Stimulated activated CD8-positive, alpha-beta memory T cell treated with anti-CD3 and anti-CD28 coated beads, Interleukin-15, amount 100 ng/mL, for 1 hour (primary cell): ENCODE measurements around the gene SLC16A5.
A peak's percentile ranks its signal among the peaks of the same experiment; 100 is the strongest.
"Not testable (repeated sequence)": the region's sequence is repeated elsewhere in the genome, so short reads cannot be mapped to it uniquely, and the experiment has no call there.

Experiments
- DNase-seq: peaks from one replicate; pipeline ENCODE4 v3.0.0-alpha.2; 2020; ENCODE audit warnings: low read depth

Gene SLC16A5, protein sequence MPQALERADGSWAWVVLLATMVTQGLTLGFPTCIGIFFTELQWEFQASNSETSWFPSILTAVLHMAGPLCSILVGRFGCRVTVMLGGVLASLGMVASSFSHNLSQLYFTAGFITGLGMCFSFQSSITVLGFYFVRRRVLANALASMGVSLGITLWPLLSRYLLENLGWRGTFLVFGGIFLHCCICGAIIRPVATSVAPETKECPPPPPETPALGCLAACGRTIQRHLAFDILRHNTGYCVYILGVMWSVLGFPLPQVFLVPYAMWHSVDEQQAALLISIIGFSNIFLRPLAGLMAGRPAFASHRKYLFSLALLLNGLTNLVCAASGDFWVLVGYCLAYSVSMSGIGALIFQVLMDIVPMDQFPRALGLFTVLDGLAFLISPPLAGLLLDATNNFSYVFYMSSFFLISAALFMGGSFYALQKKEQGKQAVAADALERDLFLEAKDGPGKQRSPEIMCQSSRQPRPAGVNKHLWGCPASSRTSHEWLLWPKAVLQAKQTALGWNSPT

DNA sequence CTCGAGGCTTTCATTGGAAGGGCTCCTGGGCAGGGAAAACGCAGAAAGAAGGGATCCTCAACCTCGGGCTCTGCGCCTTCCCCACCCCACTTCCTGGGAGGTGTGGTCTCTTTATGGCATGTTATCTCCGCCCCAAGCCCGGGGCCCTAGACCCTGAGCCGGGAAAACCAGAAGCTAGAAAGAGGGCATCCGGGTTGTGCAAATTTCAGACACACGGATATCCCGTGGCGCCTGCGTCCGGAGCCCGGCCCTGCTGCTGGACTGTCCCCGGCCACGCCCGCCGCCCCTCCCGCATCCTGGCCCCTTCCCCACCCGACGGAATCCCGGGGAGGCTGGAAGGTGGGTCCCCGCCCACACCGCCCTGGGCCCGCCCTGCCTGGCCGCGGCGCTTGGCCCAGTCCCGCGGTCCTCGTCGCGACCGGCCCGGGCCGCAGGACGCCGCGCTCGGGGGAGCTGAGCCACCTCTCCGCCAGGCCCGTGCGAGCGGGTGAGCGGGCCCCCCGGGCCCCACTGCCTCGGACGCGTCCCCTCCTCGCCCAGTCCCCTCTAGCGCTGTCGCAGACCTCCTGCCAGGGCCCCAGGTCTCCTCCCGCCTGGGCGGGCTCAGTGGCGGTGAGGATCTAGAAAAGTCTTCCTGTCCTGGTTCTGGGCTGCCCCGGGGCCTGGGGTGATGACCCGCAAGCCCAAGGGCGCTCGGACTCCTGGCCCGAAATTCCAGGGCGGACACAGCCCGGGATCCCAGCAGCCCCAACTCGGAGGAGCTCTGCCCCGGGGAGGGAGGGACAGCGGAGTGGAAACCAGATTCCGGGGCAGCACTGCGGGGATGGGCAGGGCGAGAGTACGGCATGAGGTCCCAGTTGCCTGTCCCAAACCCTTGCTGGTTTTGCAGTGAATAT, at the start of gene SLC16A5:
SLC16A5 (plus strand) TSS at position 397 of the 896 bp plus-strand sequence. CDS start 5,683 bp downstream, outside the sequence.
- DNase-seq, result no peak

DNA sequence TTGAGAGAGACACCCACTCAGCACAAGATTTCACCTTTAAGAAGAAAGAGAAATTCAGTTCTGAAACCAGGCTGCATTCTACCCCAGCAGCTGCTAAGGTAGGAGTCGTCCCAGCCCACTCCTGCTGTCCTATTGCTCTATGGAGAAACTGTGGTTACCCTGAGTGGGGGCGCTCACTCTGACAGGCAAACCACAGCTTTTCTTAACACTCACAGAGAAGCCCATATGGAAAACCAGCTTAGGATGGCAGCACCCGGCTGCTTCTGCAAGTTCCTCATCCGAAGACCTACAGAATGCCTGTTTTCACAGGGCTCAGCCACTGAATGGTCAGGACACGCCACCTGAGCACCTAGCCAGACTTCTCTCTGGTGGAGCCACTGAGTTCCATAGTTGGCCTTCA, 48.5 kb upstream of the SLC16A5 start:
- no peak for DNase-seq

DNA sequence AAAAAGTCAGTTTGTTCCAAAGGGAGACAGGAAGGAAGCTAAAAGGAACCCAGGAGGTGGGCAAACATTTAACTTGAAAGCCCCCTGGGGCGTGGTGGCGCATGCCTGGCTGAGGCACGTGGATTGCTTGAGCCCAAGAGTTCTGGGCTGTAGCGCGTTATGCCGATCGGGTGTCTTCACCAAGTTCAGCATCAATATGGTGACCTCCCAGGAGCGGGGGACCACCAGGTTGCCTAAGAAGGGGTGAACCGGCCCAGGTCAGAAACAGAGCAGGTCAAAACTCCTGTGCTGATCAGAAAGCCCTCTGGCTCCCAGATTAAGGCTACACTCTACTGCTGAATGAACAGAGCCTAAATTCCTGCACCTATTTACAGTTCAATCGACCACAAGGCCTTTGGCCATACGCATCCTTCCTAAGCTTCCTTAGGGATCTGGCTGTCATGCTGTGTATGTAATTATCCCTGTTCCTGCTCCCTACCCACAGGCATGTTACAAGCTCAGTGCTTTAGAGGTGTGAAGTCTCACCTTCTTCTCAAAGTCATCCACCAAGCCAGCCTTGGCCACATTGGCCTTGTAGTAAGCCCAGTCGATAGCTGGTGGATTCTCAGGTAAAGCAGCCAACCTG, 46.0 kb upstream of the SLC16A5 start:
- DNase-seq, result no peak

DNA sequence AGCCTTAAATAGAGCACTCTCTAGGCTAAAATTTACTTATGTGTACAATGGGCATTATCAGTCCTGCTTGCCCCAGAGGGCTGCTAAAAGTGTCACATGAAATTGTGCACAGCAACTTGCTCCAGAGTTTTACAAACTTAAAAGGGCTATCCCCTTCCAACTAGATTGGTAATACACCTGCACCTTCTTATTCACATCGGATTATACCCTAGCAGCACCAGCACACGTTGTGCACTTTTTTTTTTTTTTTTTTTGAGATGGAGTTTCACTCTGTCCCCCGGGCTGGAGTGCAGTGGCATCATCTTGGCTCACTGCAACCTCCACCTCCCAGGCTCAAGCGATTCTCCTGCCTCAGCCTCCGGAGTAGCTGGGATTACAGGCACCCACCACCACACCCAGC, 44.0 kb upstream of the SLC16A5 start:
- DNase-seq, result not testable (repeated sequence)

DNA sequence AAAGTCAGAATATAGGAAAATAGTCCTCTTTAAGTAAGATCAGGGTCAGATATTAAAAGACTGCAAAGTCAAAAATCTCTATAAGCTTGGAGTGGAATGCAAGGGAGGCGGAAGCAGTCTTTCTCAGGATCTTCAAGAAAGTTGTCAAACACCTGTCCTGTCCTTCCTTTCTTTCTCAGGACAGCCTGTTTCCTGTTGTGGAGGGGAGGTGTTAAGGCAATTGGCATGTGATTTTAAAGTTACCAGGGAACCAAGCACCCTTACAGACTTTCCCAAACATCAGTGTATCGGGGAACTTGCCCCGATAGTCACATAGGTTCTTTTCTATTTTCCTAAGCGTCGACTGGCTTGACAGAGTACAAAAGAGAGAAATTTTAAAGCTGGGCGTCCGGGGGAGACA, 43.0 kb upstream of the SLC16A5 start:
- no peak for DNase-seq

DNA sequence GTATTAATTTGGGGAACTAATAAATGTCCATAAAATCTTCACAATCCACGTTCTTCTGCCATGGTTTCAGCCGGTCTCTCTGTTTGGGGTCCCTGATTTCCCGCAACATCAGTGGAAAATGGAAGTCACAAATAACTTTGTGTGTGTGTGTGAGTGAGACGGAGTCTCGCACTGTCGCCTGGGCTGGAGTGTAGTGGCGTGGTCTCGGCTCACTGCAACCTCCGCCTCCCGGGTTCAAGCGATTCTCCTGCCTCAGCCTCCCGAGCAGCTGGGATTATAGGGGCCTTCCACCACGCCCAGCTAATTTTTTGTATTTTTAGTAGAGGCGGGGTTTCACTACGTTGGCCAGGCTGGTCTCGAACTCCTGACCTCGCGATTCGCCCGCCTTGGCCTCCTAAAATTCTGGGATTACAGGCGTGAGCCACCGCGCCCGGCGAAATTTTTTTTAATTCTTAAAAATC, 41.8 kb upstream of the SLC16A5 start:
- not testable (repeated sequence) for DNase-seq

DNA sequence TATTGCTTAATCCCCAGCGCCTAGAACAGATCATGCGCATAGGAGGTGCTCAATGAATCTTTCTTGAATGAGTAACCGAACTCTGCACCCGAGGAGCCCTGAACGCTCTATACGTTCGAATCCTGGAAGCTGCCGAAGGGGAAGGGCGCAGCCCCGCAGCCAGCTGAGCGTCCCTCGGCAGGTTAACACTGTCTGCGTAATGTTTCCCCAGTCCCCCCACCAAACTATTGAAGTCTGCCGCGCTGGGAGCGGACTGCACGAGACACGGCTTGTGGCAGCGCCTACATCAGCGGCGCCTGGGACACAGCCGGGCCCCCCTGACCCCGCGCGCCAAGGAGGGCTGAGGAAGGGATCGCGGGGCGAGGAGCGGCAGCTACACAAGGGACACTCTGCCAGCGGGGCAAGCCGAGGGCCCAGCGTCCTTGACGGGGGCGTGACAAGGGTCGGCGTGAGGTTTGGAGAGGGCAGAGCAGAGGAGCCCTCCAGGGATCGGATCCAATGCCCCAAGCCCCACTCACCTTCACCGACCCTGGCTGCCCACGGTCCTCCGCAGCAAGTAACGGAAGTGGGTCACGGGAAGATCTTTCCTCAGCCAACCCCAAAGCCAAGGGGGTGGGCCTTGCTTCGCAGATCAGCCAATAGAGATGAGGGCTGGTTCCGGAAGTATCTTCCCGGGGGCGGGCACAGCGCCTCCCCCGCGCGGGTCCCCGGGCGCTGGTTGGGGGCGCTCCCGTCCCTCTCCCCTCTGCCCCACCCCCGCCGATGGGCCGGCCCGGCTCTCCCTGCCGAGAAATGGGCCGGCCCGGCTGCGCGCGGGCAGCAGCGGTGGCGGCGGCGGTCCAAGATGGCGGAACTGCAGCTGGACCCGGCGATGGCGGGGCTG, 41.1 kb upstream of the SLC16A5 start, which contains the start of the genes ATP5PD and KCTD2:
ATP5PD (minus strand) TSS at position 563 of the 883 bp plus-strand sequence. CDS start 4,319 bp downstream, outside the sequence.
KCTD2 (plus strand) TSS at position 819 of the 883 bp plus-strand sequence; CDS start at position 845, 26 bp downstream.
- DNase-seq, result peak; percentile 86

DNA sequence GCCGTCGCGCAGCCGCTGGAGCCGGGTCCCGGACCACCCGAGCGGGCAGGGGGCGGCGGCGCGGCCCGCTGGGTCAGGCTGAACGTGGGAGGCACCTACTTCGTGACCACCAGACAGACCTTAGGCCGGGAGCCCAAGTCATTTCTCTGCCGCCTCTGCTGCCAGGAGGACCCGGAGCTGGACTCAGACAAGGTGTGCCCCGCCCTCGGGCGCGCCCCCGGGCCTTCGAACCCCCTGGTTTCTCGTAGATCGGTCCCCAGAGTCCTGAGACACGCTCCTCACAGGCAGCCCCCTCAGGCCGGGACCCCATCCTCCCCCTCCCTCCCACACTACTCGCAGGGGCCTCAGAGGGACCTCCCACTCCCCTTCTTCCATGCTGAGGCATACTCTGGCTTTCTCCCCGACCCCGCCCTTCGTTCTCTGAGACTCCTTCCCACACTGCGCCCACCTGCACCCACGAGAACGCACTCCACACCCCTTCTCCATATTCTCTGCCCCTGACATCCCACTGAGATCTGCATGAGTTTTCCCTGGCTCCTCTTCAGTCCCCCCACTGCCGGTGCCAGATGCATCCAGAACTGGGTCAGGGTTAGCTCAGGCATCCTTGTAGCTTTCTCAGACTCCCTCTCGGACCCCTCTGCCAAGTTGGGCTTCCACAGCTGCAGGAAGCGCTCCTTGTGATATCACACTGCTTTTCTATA, 40.2 kb upstream of the SLC16A5 start:
- DNase-seq, result no peak

DNA sequence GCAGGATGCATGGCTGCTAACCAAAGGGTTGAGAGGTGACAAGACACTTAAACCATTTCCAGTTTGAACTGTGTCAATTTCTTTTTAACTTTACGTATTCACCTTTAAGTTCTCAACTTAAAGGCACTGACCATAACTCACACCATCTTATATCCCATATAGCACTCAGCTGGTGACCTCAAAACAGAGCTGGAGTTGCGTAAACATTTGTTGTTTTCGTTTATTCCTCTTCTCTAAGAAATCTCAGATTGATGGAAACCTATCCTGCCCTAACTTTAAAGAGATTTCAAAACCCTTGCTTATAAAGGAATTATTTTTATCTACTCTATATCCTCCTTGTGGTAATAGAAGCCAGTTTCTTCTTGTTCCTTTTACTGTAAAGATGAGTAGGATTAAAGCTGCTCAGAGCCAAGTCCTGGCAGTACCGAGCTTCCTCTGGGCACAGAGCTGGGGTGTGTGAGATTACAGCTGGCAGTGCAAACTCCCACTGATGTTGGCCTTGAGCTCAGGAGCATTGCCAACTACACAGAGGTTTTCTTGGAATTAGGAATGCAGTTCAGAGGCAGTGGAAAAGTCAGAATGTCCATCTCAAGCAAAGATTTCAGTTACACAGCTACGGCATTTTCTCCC, 39.4 kb upstream of the SLC16A5 start:
- DNase-seq, result no peak

DNA sequence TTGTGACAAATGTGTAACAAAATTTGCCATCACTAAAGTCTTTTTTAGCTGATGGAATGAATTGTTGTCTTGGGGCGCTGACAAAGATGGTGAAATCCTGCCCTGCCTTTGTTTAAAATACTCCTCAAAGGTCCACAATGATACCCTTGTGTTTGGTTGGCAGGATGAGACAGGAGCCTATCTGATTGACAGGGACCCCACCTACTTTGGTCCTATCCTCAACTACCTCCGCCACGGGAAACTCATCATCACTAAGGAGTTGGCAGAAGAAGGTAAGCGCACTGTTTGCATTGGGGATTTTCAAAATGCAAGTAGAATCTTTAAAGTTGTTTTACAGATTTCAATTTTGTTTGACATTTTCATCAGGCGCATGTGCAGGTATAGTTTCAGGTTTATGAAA, 38.7 kb upstream of the SLC16A5 start:
- DNase-seq, result no peak

DNA sequence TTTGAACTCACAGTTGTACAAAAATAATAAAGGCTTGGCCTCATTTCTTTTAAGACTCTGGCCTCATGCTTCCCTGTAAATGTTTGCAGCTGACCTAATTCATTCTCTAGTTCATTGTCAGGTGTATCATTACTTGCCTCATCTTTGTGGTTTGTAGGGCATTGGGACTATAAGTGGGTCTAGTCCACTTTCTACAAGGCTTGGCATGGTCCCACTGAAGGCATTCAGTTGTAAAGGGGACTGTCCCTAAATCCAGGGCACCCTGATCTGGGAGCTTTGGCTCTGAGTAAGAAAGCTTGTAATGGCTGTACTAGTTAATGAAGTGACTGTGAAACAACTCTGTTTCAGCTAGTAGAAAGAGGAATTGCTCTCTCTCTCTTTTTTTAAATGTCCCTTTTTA, 38.0 kb upstream of the SLC16A5 start:
- DNase-seq, result no peak

DNA sequence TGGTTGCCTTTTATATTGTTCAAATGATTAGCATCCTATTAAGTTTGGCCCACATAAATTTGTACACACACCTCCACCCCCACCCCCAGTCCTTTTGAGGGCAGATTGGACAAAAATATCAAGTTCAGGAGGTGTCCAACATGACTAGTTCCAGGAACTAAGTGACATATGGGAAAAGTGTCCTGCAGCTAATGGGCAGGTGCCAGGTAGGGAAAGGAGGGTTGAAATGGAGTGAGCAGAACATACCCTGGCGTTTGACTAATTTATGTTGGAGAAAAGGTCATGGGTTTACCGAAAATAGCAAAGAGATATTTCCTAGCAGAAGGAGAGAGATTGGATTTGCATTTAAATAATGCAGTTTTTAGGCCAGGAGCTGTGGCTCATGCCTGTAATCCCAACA, 35.8 kb upstream of the SLC16A5 start:
- no peak for DNase-seq

DNA sequence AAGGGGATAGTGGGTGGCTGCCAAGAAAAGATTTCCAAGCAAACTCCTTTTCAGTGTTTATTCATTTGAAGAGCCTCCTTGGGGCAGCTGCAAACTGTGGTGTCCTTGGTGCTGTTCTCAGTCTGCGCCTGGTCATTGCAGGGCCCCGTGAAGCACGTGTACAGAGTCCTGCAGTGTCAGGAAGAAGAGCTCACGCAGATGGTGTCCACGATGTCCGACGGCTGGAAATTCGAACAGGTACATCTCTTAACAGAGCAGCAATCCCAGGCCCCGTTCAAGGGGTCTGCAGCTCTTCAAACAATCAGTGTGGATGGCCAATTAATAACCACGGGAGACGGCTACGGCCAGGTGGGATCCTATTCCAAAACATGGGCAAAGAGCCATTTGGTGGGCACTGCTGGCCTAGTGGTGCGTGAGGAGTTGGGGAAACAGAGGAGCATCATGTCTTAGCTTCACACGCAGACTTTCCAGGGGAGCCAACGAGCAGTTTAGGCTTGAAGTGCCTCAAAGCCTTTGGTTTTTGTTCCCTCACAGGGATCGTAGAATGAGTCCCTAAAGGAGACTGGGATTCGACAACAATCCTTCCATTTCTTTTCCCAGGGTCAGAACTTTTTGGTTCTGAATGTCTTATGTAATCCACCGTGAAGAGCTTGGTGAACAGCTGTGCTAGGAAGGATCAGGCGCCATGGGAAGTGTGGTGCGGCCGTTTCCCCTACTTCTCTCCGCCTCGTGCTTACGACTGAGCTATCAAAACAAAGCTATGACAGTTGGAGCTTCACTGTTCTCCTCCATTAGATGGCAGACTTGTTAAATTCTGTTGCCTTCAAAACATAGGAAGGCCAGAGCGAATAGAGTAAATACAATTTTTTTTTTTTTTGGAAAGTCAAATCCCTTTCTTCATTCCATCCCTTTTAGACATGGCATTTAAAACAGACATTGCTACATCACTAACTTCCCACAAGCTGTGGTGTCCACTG, 28.1 kb upstream of the SLC16A5 start:
- no peak for DNase-seq

DNA sequence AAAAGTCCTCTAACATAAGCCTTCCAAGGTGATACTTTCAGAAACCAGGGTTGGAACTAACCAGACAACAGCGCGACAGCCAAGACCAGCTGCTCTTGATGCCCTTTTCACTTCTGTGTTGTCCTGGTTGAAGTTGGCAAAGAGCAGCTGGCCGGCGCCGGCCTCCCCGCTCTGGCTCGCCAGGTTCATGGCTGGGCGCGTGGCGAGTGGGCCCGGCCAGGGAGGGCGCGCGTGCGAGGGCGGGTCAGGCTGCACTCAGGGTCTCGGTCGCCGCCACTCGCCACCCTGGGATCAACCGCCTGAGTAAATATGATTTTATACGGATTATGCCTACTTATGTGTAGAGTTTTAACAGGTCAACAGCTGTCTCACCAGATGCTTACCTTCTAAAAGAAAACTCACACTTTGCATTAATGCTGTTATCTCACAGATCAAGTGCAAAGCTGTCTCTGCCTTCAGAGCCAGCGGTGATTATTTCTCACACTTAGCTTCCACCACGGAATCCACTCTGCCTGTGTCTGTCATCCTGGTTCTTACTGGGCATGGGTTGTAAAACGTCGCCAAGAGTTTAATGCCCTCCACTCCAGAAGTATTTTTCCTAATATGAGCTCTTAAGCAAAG, 27.2 kb upstream of the SLC16A5 start:
- DNase-seq, result no peak

DNA sequence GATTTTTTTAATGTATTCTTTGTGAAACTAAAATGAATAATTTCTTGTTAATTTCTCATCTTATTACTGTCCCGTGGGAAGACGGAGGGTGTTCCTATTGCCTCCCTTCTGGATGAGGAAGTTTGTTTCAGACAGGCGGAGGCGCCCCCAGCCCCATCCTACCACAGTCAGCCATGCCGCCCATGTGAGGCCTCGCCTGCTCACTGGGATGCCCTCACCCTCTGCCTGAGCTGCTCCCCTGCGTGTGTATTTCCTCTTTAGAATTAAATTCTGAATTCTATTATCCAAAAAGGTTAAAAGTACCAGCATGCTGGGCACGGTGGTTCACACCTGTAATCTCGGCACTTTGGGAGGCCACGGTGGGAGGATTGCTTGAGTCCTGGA, 26.7 kb upstream of the SLC16A5 start:
- DNase-seq, result no peak

DNA sequence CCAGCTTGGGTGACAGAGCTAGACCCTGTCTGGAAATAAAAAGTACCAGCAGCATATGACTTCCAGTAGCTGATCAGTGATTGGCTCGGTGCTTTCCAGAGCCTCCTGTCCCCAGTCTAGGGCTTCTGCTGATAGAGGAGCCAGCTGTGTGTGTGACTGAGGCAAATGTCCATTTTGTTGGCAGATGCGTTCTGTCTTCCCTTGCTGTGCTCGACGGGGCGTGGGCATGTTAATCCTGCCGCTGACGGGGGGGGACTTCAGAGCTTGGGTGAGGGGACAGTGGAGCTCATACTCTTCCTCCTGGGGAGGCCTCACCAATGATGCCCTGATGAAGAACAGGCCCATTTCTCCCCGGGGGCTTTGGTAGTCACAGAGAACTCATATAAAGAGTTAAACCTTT, 26.1 kb upstream of the SLC16A5 start:
- no peak for DNase-seq

DNA sequence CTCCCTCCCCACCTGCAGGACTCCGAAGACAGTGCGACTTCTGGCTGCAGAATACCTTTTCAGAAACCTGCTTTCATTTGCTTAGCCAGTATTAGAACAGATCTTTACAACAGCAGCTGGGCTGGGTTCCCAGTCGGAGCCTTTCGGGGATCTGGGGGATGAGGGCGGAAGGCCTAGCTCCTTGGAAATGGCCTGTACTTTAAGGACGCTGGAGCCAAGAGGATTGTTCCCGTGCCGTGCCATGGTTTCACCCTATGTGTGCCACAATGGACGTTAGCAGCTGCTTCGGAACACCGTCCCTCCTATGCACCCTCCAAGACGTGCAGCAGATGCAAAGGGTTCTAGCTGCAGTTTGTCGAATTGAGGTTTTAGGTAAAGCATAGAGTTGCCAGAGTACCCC, 24.6 kb upstream of the SLC16A5 start:
- no peak for DNase-seq

DNA sequence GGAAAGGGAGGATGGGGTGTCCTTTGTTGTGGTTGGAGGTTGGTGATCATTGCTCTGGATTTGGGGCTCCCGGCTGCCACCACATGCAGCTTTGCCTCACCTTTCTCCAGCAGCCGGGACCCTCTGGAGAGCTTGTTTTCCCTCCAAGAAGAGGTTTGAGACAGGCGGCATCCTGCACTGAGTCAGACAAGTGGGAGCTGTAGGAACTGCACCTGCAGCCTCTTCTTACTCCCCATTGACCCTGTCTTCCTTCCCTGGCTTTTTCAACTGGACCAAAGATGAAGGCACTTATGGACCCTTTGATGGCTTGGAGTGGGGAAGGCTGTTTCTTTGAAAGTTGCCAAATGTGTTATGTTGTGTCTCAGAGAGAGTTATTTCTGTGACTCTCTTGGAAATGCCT, 24.1 kb upstream of the SLC16A5 start:
- no peak for DNase-seq
